Activated T-cell treated with anti-CD3 and anti-CD28 coated beads, Interleukin-2, amount 50 U/mL, for 4 hours (primary cell): ENCODE results near the gene OR2D2. TPM values are rescaled to one million over a fixed set of nuclear protein-coding genes. Genes with fewer than 3 reads are reported as not detected.
"Not testable (repeated sequence)": the region's sequence is repeated elsewhere in the genome, so short reads cannot be mapped to it uniquely, and the experiment has no call there.

ENCODE experiments used
- ATAC-seq, 2 donors: fragments of 200-7000 bp; cut with Tn5 transposase; one replicate each; pipeline ENCODE4 v1.10.0; 2021
- DNase-seq: peaks from one replicate; pipeline ENCODE4 v3.0.0-alpha.2; 2020
- H3K27me3 Mint-ChIP-seq: one replicate; pipeline ENCODE4 v1.8.0; 2021; ENCODE audit warnings: low read depth, mixed read lengths
- H3K36me3 Mint-ChIP-seq: one replicate; pipeline ENCODE4 v1.8.0; 2022; ENCODE audit warnings: mixed read lengths; ENCODE audit not compliant: insufficient read depth
- H3K4me1 Mint-ChIP-seq: one replicate; pipeline ENCODE4 v1.8.0; 2021; ENCODE audit warnings: low read depth, mixed read lengths
- H3K4me3 Mint-ChIP-seq: one replicate; pipeline ENCODE4 v1.8.0; 2021; ENCODE audit warnings: mild to moderate bottlenecking, moderate library complexity, mixed read lengths
- H3K9me3 Mint-ChIP-seq: one replicate; pipeline ENCODE4 v1.8.0; 2021; ENCODE audit warnings: mixed read lengths
- total RNA-seq, 3 donors: library from RNA; stranded (reverse); gene quantifications; one replicate each; pipeline ENCODE4 v1.2.1, GENCODE V29; 2021

The OR2D2 gene, protein sequence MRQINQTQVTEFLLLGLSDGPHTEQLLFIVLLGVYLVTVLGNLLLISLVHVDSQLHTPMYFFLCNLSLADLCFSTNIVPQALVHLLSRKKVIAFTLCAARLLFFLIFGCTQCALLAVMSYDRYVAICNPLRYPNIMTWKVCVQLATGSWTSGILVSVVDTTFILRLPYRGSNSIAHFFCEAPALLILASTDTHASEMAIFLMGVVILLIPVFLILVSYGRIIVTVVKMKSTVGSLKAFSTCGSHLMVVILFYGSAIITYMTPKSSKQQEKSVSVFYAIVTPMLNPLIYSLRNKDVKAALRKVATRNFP
- total RNA-seq: not detected

DNA sequence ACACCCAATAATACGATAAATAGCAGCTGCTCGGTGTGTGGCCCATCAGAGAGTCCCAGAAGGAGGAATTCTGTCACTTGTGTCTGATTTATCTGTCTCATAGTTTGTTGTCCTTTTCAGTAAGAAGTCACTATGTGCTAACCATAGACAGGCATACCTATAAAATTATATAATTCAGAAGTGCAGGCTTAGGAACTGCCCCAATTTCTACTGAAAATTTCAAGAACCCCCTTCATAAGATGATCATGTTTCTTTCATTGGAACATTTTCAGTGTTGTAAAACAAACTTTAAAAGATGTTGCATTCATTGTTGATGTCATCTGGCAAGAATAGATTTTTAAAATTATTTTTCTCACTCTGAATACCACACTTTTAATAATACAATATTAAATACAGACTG lies at the start of gene OR2D2:
OR2D2 (minus strand) TSS at position 101 of the 400 bp plus-strand sequence; CDS start at position 101, 0 bp downstream.
- H3K36me3 Mint-ChIP-seq: no peaks in the 10 kb centered on the region
- no peak for ATAC-seq
- H3K9me3 Mint-ChIP-seq: peaks cover 5% of the 10 kb centered on the region
- H3K4me1 Mint-ChIP-seq: no peaks in the 10 kb centered on the region
- H3K4me3 Mint-ChIP-seq: no peak within 1 kb of the TSS
- H3K27me3 Mint-ChIP-seq: peaks cover 13% of the 10 kb centered on the region
- no peak for DNase-seq

GRCh38 chr11:6941970-6942369 lies 49.7 kb upstream of the OR2D2 start:
- no peak overlapping the region for H3K4me3 Mint-ChIP-seq
- no peaks in the 10 kb centered on the region for H3K4me1 Mint-ChIP-seq
- H3K9me3 Mint-ChIP-seq: no peaks in the 10 kb centered on the region
- no peak for ATAC-seq
- H3K27me3 Mint-ChIP-seq: no peaks in the 10 kb centered on the region
- no peak for DNase-seq
- no peaks in the 10 kb centered on the region for H3K36me3 Mint-ChIP-seq

DNA sequence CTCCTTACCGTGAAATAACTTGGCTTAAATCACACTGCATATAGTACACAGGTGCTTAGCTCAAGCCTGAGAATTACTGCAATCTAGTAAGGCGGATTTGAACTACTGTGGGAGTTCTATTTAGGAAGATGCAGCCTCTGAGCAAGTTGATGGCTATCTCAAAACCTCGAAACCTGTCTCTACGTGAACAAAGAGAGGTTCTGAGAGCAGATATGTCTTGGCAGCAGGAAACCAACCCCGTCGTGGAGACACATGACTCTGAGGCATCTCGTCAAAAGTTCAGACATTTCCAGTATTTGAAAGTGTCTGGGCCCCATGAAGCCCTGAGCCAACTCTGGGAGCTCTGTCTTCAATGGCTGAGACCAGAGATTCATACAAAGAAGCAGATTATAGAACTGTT lies 39.8 kb upstream of the OR2D2 start:
- ATAC-seq (no peak), DNase-seq (no peak)
- Mint-ChIP-seq H3K27me3 (peaks cover 38% of the 10 kb centered on the region), H3K36me3 (no peaks in the 10 kb centered on the region), H3K9me3 (no peaks in the 10 kb centered on the region), H3K4me1 (peaks cover 6% of the 10 kb centered on the region), H3K4me3 (no peak overlapping the region)

- Mint-ChIP-seq H3K27me3 (peaks cover 45% of the 10 kb centered on the region), H3K36me3 (no peaks in the 10 kb centered on the region), H3K9me3 (no peaks in the 10 kb centered on the region), H3K4me1 (peaks cover 13% of the 10 kb centered on the region), H3K4me3 (no peak overlapping the region)
- no peak for ATAC-seq
- DNase-seq: no peak
Observed at GRCh38 chr11:6931146-6931713, 38.9 kb upstream of the OR2D2 start.

DNA sequence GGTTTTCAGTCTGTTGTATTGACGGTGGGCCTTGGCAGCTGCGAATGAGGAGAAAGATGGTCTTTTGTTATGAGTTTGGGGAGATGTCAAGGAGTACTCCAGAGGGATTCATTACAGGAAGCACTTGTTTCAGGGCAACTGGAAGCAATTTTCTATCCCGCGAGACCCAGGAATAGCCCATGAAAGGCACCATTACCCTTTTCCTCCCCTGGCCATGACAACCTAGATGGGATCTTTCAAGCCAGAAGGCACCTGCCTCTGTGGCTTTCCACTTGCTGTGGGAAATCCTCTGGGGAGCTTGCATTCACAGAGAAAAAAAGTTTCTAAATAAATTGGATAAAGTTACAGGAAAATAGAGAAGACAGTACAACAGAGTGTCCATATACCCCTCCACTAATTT lies 36.6 kb upstream of the OR2D2 start:
- H3K9me3 Mint-ChIP-seq: no peaks in the 10 kb centered on the region
- DNase-seq: no peak
- H3K4me1 Mint-ChIP-seq: peaks cover 19% of the 10 kb centered on the region
- no peak for ATAC-seq
- no peak overlapping the region for H3K4me3 Mint-ChIP-seq
- H3K27me3 Mint-ChIP-seq: peaks cover 53% of the 10 kb centered on the region
- H3K36me3 Mint-ChIP-seq: no peaks in the 10 kb centered on the region

- Mint-ChIP-seq H3K36me3 (no peaks in the 10 kb centered on the region), H3K9me3 (no peaks in the 10 kb centered on the region), H3K4me3 (no peak overlapping the region), H3K27me3 (peaks cover 51% of the 10 kb centered on the region), H3K4me1 (peaks cover 19% of the 10 kb centered on the region)
- ATAC-seq (no peak), DNase-seq (no peak)
Observed at GRCh38 chr11:6927030-6927617, 34.8 kb upstream of the OR2D2 start.

- ATAC-seq: peak; percentile 55 to 67
- Mint-ChIP-seq H3K9me3 (no peaks in the 10 kb centered on the region), H3K36me3 (no peaks in the 10 kb centered on the region), H3K4me1 (peaks cover 19% of the 10 kb centered on the region), H3K27me3 (peaks cover 53% of the 10 kb centered on the region), H3K4me3 (peak within 1 kb of the TSS; percentile 68)
- DNase-seq: peak; percentile 8
Observed at GRCh38 chr11:6926208-6927029, 34.1 kb upstream of the OR2D2 start, which contains the start of gene ZNF215. ZNF215 (plus strand) TSS chr11:6926426; CDS start chr11:6932273, 5,847 bp downstream.

GRCh38 chr11:6925636-6926207 lies 33.4 kb upstream of the OR2D2 start:
- H3K27me3 Mint-ChIP-seq: peaks cover 57% of the 10 kb centered on the region
- peak overlapping the region; percentile 68 for H3K4me3 Mint-ChIP-seq
- ATAC-seq (peak in 1 of 2 donors; percentile 8), DNase-seq (no peak)
- H3K9me3 Mint-ChIP-seq: no peaks in the 10 kb centered on the region
- no peaks in the 10 kb centered on the region for H3K36me3 Mint-ChIP-seq
- H3K4me1 Mint-ChIP-seq: peaks cover 19% of the 10 kb centered on the region

DNA sequence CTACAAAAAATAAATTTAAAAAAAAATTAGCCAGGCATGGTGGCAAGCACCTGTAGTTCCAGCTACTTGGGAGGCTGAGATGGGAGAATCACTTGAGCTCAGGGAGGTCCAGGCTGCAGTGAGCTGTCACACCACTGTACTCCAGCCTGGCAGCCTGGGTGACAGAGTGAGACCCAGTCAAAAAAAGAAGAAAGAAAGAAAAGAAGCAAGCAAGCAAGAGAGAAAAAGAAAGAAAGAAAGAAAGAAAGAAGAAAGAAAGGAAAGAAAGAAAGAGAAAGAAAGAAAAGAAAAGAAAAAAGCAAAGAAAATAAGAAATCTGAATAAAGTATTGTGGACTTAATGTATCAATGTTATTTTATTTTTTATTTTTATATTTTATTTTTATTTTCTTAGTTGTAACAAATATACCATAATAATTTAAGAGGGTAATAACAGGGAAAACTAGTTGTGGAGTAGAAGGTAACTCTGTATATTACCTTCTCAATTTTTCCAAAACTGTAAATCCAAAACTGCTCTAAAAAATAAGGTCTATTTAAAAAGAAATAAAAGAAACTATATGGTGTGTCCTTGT lies 32.8 kb upstream of the OR2D2 start:
- ATAC-seq (no peak), DNase-seq (no peak)
- peaks cover 53% of the 10 kb centered on the region for H3K27me3 Mint-ChIP-seq
- no peak overlapping the region for H3K4me3 Mint-ChIP-seq
- no peaks in the 10 kb centered on the region for H3K36me3 Mint-ChIP-seq
- H3K9me3 Mint-ChIP-seq: no peaks in the 10 kb centered on the region
- H3K4me1 Mint-ChIP-seq: peaks cover 19% of the 10 kb centered on the region

- ATAC-seq (no peak), DNase-seq (no peak)
- peaks cover 28% of the 10 kb centered on the region for H3K27me3 Mint-ChIP-seq
- H3K4me1 Mint-ChIP-seq: peaks cover 2% of the 10 kb centered on the region
- H3K36me3 Mint-ChIP-seq: no peaks in the 10 kb centered on the region
- H3K9me3 Mint-ChIP-seq: peaks cover 5% of the 10 kb centered on the region
- no peak within 1 kb of the TSS for H3K4me3 Mint-ChIP-seq
Observed at GRCh38 chr11:6920702-6921101, 28.4 kb upstream of the OR2D2 start, which contains the start of gene OR2D3. OR2D3 (plus strand) TSS chr11:6921002; CDS start chr11:6921002, 0 bp downstream.

DNA sequence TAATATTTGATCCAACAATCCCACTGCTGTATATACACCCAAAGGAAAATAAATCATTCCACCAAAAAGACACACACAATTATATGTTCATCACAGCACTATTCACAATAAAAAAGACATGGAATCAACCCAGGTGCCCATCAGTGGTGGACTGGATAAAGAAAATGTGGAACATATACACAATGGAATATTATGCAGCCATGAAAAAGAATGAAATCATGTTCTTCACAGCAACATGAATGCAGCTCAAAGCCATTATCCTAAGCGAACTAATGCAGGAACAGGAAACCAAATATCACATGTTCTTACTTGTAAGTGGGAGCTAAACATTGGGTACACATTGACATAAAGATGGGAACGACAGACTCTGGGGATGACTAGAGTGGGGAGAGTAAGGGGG lies 27.4 kb upstream of the OR2D2 start:
- no peak for DNase-seq
- no peak for ATAC-seq
- no peaks in the 10 kb centered on the region for H3K36me3 Mint-ChIP-seq
- no peak overlapping the region for H3K4me3 Mint-ChIP-seq
- H3K27me3 Mint-ChIP-seq: peaks cover 22% of the 10 kb centered on the region
- peaks cover 5% of the 10 kb centered on the region for H3K9me3 Mint-ChIP-seq
- no peaks in the 10 kb centered on the region for H3K4me1 Mint-ChIP-seq

DNA sequence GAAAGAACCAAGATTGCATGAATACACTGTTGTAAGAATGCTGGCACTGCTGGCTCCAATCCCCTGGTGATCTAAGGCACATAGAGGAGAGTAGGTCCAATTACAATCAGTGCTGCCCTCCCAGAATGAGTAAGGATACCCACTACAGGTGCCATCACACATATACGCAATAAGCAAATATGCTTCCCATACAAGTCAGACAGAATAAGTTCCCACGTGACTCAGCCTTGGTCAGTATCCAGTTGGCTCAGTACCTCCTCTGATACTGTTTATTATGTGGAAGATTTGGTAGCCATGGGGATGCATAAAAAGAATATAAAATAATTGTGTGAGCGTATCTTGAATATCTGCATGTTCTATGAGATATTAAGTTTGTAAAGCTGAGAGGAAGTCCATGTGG lies 19.6 kb upstream of the OR2D2 start:
- DNase-seq (no peak), ATAC-seq (no peak)
- Mint-ChIP-seq H3K4me3 (no peak overlapping the region), H3K27me3 (no peaks in the 10 kb centered on the region), H3K9me3 (no peaks in the 10 kb centered on the region), H3K4me1 (no peaks in the 10 kb centered on the region), H3K36me3 (no peaks in the 10 kb centered on the region)

DNA sequence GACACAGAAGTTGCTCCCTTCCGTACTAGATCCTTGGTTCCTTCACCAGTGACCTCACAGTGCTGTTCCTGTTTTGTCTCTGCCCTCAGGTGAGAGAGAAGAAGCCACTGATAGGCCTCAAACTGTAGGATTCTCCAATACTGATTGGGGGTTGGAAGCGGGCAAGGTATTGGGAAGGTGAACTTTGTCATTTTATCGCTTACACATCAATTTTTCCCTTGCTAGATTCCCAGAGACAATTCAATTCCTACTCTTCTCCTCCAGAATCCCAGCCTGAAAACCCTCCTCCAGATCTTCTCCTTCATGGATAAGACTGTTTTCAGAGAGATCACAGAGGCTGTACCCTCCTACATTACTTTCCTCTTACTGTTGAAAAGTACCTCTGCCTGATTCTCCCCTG lies 19.1 kb upstream of the OR2D2 start:
- no peak overlapping the region for H3K4me3 Mint-ChIP-seq
- no peaks in the 10 kb centered on the region for H3K27me3 Mint-ChIP-seq
- no peaks in the 10 kb centered on the region for H3K9me3 Mint-ChIP-seq

DNA sequence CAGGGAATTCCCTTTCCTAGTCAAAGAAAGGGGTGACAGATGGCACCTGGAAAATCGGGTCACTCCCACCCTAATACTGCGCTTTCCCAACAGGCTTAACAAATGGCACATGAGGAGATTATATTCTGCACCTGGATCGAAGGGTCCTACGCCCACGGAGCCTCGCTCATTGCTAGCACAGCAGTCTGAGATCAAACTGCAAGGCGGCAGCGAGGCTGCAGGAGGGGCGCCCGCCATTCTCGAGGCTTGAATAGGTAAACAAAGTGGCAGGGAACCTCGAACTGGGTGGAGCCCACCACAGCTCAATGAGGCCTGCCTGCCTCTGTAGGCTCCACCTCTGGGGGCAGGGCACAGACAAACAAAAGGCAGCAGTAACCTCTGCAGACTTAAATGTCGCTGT lies 12.5 kb upstream of the OR2D2 start:
- not testable (repeated sequence) for ATAC-seq, H3K27me3 Mint-ChIP-seq, H3K9me3 Mint-ChIP-seq, H3K36me3 Mint-ChIP-seq, H3K4me3 Mint-ChIP-seq, DNase-seq, H3K4me1 Mint-ChIP-seq

More for the DNA sequence above, 19.1 kb upstream of the OR2D2 start:
- no peaks in the 10 kb centered on the region for H3K36me3 Mint-ChIP-seq
- no peaks in the 10 kb centered on the region for H3K4me1 Mint-ChIP-seq
- DNase-seq: no peak
- ATAC-seq: no peak
